ENCODE results near the gene LILRA6. TPM values are rescaled to one million over a fixed set of nuclear protein-coding genes. Genes with fewer than 3 reads are reported as not detected.
A peak's percentile ranks its signal among the peaks of the same experiment; 100 is the strongest.

Gene LILRA6
- total RNA-seq, 2 experiments from 2014 or later, result 0.60 TPM; not detected in 1

GRCh38 chr19:54188215-54188871, 54.2 kb downstream of the LILRA6 start:
- intact Hi-C loops (cut with DNase I, micrococcal nuclease), result loop anchor here in 1 of 2 experiments (2.0 to 5.0 kb wide), 2 partner anchors 20 to 44 kb away; no protein-coding TSS in a partner anchor
- H3K4me1 Mint-ChIP-seq (ENCODE audit: low read depth), result peaks cover 33% of the 10 kb centered on the region
- H3K4me3 Mint-ChIP-seq, result peak overlapping the region; percentile 88
- no peak for ATAC-seq (ENCODE audit: poor library complexity)
- peak in 12 of 14 experiments; percentile 23 to 77 (median 52) for DNase-seq
- ChIA-PET CTCF (interaction anchor here (1.0 to 2.9 kb wide), 5 partner anchors 11 to 30 kb away, joined by 3 to 20 read pairs (median 5); partner anchors contain the start of genes LENG1 and RPS9), POLR2A (interaction anchor here (1.4 to 5.8 kb wide), 8 partner anchors 13 to 1066 kb away, joined by 4 to 148 read pairs (median 42); partner anchors contain the start of genes CNOT3, LENG1, PRPF31 and RPS9)
- no peak for TF ChIP-seq CTCF (IDR thresholded peaks at IDR 0.05)
- H3K36me3 ChIP-seq (ENCODE audit: insufficient read depth, low read length), result peaks cover 7% of the 10 kb centered on the region
- peak overlapping the region; percentile 85 for H3K27ac Mint-ChIP-seq
- no peaks in the 10 kb centered on the region for H3K9me3 ChIP-seq (ENCODE audit: control insufficient read depth in 1 of 2, insufficient read depth in 1 of 2, low read length in 2 of 2)
- H3K27me3 ChIP-seq (ENCODE audit: control insufficient read depth in 1 of 2, insufficient read depth in 2 of 2, low read length in 2 of 2), result no peaks in the 10 kb centered on the region
- H3K27me3 Mint-ChIP-seq, result no peaks in the 10 kb centered on the region
- peak overlapping the region; percentile 74 for H3K4me3 ChIP-seq (ENCODE audit: low read length)
- H3K27ac ChIP-seq (ENCODE audit: low read depth in 1 of 2, low read length in 2 of 2), result peak overlapping the region in 1 of 2 donors; percentile 18
- peaks cover 33% of the 10 kb centered on the region for H3K4me1 ChIP-seq (ENCODE audit: insufficient read depth, low read length)
- no peaks in the 10 kb centered on the region for H3K9me3 Mint-ChIP-seq
- H3K36me3 Mint-ChIP-seq (ENCODE audit: low read depth), result peaks cover 36% of the 10 kb centered on the region

GRCh38 chr19:54186934-54187381, 55.6 kb downstream of the LILRA6 start:
- Histone ChIP-seq H3K9me3 (ENCODE audit: control insufficient read depth in 1 of 2, insufficient read depth in 1 of 2, low read length in 2 of 2) (no peaks in the 10 kb centered on the region), H3K27me3 (ENCODE audit: control insufficient read depth in 1 of 2, insufficient read depth in 2 of 2, low read length in 2 of 2) (no peaks in the 10 kb centered on the region), H3K4me3 (ENCODE audit: low read length) (no peak overlapping the region), H3K4me1 (ENCODE audit: insufficient read depth, low read length) (peaks cover 26% of the 10 kb centered on the region), H3K27ac (ENCODE audit: low read depth in 1 of 2, low read length in 2 of 2) (no peak overlapping the region), H3K36me3 (ENCODE audit: insufficient read depth, low read length) (peaks cover 5% of the 10 kb centered on the region)
- H3K36me3 Mint-ChIP-seq (ENCODE audit: low read depth), result peaks cover 28% of the 10 kb centered on the region
- POLR2A ChIA-PET, result interaction anchor here (1.1 to 1.8 kb wide), 2 partner anchors 14 to 72 kb away, joined by 3 to 8 read pairs; partner anchors contain the start of genes PRPF31 and TFPT
- peak overlapping the region; percentile 88 for H3K4me3 Mint-ChIP-seq
- no peak for TF ChIP-seq CTCF (IDR thresholded peaks at IDR 0.05)
- CTCF ChIA-PET, result interaction anchor here (1.2 to 2.9 kb wide), 2 partner anchors 14 to 19 kb away, joined by 4 to 20 read pairs; partner anchors contain the start of gene TMC4
- DNase-seq (peak in 1 of 14 experiments; percentile 33), ATAC-seq (ENCODE audit: poor library complexity) (no peak)
- intact Hi-C loops (cut with DNase I, micrococcal nuclease), result loop anchor here in 1 of 2 experiments (5.0 kb wide), 1 partner anchor 45 kb away; no protein-coding TSS in a partner anchor
- peak overlapping the region; percentile 85 for H3K27ac Mint-ChIP-seq
- H3K9me3 Mint-ChIP-seq, result no peaks in the 10 kb centered on the region
- H3K27me3 Mint-ChIP-seq, result no peaks in the 10 kb centered on the region
- peaks cover 32% of the 10 kb centered on the region for H3K4me1 Mint-ChIP-seq (ENCODE audit: low read depth)

Small RNA genes within 50 kb of the gene (microRNA-seq; reads per million reads assigned to microRNA genes)
- not detected for gene MIR4752 (ENCODE audit: borderline microRNAs expressed, borderline replicate concordance)

Other genes with a start within 250 kb of the LILRA6 start
- gene VSTM1, start 178.9 kb downstream of the LILRA6 start, total RNA-seq, result not detected
- not detected for gene TARM1, start 161.4 kb downstream of the LILRA6 start, total RNA-seq
- under 1 TPM; 0.41 to 0.42 TPM for gene OSCAR, start 142.0 kb downstream of the LILRA6 start, total RNA-seq
- gene NDUFA3, start 139.9 kb downstream of the LILRA6 start, total RNA-seq, result 10 to 100 TPM; 63.0 to 63.5 TPM
- gene TFPT, start 127.1 kb downstream of the LILRA6 start, total RNA-seq, result 10 to 100 TPM; 10.1 to 11.2 TPM
- gene PRPF31, start 127.0 kb downstream of the LILRA6 start, total RNA-seq, result 10 to 100 TPM; 52.9 to 55.9 TPM
- 10 to 100 TPM; 26.7 to 28.7 TPM for gene CNOT3, start 105.0 kb downstream of the LILRA6 start, total RNA-seq
- gene LENG1, start 83.1 kb downstream of the LILRA6 start, total RNA-seq, result 10 to 100 TPM; 14.4 to 16.0 TPM
- 1 to 10 TPM in 1 of 2 experiments, under 1 TPM in 1; 0.84 to 1.5 TPM for gene TMC4, start 69.6 kb downstream of the LILRA6 start, total RNA-seq
- gene MBOAT7, start 53.2 kb downstream of the LILRA6 start, total RNA-seq, result 10 to 100 TPM; 13.7 to 18.0 TPM
- 1 to 10 TPM; 8.4 to 8.6 TPM for gene TSEN34, start 51.5 kb downstream of the LILRA6 start, total RNA-seq
- gene RPS9, start 41.9 kb downstream of the LILRA6 start, total RNA-seq, result 1,000 to 10,000 TPM; 2,017 to 2,050 TPM
- gene LILRB3, start 19.8 kb downstream of the LILRA6 start, total RNA-seq, result 1 to 10 TPM; 1.1 to 1.3 TPM
- gene LILRB5, start 14.5 kb upstream of the LILRA6 start, total RNA-seq, result not detected
- gene LILRB2, start 38.3 kb upstream of the LILRA6 start, total RNA-seq, result 1 to 10 TPM; 1.3 to 1.5 TPM
- 1 to 10 TPM; 1.5 TPM for gene LILRA5, start 70.4 kb upstream of the LILRA6 start, total RNA-seq
- under 1 TPM; 0.47 to 0.52 TPM for gene LILRA4, start 96.4 kb upstream of the LILRA6 start, total RNA-seq
- 10 to 100 TPM; 12.3 to 14.4 TPM for gene LAIR1, start 122.1 kb upstream of the LILRA6 start, total RNA-seq
- not detected for gene TTYH1, start 172.7 kb upstream of the LILRA6 start, total RNA-seq
- 100 to 1,000 TPM; 610 to 639 TPM for gene LENG8, start 206.4 kb upstream of the LILRA6 start, total RNA-seq
- gene LENG9, start 221.0 kb upstream of the LILRA6 start, total RNA-seq, result 1 to 10 TPM; 2.8 to 2.9 TPM
- not detected for gene CDC42EP5, start 230.5 kb upstream of the LILRA6 start, total RNA-seq

All from CD4-positive, alpha-beta T cell (primary cell).